HepG2 (cell line): ENCODE results near the gene RBM28. TPM values are rescaled to one million over a fixed set of nuclear protein-coding genes. Genes with fewer than 3 reads are reported as not detected.

ENCODE experiments used
- AHDC1 ChIP-seq: sonication (generic); formaldehyde crosslinking; IDR thresholded peaks from 2 replicates; pipeline ENCODE4 v1.5.1; 2020; ENCODE audit warnings: mild to moderate bottlenecking, missing genetic modification reagents, borderline replicate concordance
- BCL6 ChIP-seq: IDR thresholded peaks from 2 replicates; pipeline ENCODE4 v1.6.1; 2016; ENCODE audit warnings: missing genetic modification reagents, missing compliant biosample characterization
- HOXD1 ChIP-seq: sonication (generic); formaldehyde crosslinking; IDR thresholded peaks from 2 replicates; pipeline ENCODE4 v1.5.0; 2020; ENCODE audit warnings: missing genetic modification reagents
- MED1 ChIP-seq: sonication (generic); formaldehyde crosslinking; IDR thresholded peaks from 2 replicates; pipeline ENCODE4 v1.4.0; 2020; ENCODE audit warnings: missing genetic modification reagents
- MLLT10 ChIP-seq: sonication (generic); formaldehyde crosslinking; IDR thresholded peaks from 2 replicates; pipeline ENCODE4 v1.4.0; 2020; ENCODE audit warnings: missing genetic modification reagents
- PAXIP1 ChIP-seq: sonication (generic); formaldehyde crosslinking; conservative IDR thresholded peaks from 2 replicates; pipeline ENCODE4 v1.4.0; 2020; ENCODE audit warnings: mild to moderate bottlenecking, missing genetic modification reagents, moderate library complexity
- RFX5 ChIP-seq: IDR thresholded peaks from 2 replicates; pipeline ENCODE4 v1.6.1; 2011; ENCODE audit warnings: low read depth, low read length, improper control_type of control experiment
- SKIL ChIP-seq: sonication (generic); formaldehyde crosslinking; IDR thresholded peaks from 2 replicates; pipeline ENCODE4 v1.8.0; 2022; ENCODE audit warnings: missing genetic modification reagents, mild to moderate bottlenecking, moderate library complexity, borderline replicate concordance
- TEAD3 ChIP-seq: optimal IDR thresholded peaks from 2 replicates; pipeline ENCODE3; 2016; ENCODE audit warnings: borderline replicate concordance
- polyA plus RNA-seq, 8 experiments: library from polyadenylated mRNA; depleted of rRNA in 3 of 8; stranded (reverse) in 7 of 8; unstranded in 1 of 8; fragments of >200 nt; fragmentation: Illumina TruSeq in 4 of 8; extraction: Trizol in 4 of 8; gene quantifications; 2 replicates each; pipeline versions ENCODE4 v1.2.1 to v1.2.3, GENCODE V29; 2011 to 2016; ENCODE audit warnings: low read depth in 4 of 8, missing spikeins in 1 of 8, mixed read lengths in 1 of 8; ENCODE audit not compliant: insufficient read depth in 1 of 8
- total RNA-seq, 5 experiments: library from RNA; depleted of rRNA; stranded (reverse); fragments of >200 nt; fragmentation: Illumina TruSeq; extraction: Trizol; gene quantifications; 2 replicates each; pipeline ENCODE4 v1.2.3, GENCODE V29; 2016; ENCODE audit warnings: low read depth in 1 of 5
- TF ChIP-seq, protein P1 (sequence below): sonication (generic); formaldehyde crosslinking; IDR thresholded peaks from 2 replicates; pipeline ENCODE4 v1.5.1; 2020; ENCODE audit warnings: mild to moderate bottlenecking, missing genetic modification reagents

Gene RBM28
- total and polyA plus RNA-seq, 2 of the 13 experiments (the other 11 are each of a cell fraction or from before 2014, with no cell fraction given): 20.5 to 49.0 TPM

DNA sequence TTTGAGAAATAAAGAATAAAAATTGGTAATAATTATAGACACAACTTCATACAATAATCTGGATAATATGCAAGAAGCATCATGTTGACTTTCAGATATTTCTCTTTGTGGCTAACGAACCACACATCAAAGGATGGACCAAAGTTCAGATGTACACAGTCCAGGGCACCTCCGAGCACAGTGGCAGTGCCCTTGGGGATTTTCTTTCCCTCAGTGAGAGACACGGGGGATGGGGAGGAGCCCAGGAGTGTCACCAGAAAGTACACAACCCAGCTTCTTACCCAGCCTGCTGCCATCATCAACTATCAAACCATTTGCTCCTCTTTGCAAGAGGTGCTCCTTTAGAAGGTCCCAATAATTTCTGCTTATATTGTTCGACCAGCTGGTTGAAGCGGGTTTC is 33.2 kb downstream of the RBM28 start (continued):
- TF ChIP-seq AHDC1 (peak; percentile 92), PAXIP1 (peak; percentile 90), BCL6 (CRISPR knock-in tag) (peak; percentile 81), SKIL (CRISPR knock-in tag) (no peak), RFX5 (no peak), HOXD1 (CRISPR knock-in tag) (no peak), MED1 (peak; percentile 73), TEAD3 (peak; percentile 60), MLLT10 (CRISPR knock-in tag) (no peak)
- TF ChIP-seq, protein P1, sequence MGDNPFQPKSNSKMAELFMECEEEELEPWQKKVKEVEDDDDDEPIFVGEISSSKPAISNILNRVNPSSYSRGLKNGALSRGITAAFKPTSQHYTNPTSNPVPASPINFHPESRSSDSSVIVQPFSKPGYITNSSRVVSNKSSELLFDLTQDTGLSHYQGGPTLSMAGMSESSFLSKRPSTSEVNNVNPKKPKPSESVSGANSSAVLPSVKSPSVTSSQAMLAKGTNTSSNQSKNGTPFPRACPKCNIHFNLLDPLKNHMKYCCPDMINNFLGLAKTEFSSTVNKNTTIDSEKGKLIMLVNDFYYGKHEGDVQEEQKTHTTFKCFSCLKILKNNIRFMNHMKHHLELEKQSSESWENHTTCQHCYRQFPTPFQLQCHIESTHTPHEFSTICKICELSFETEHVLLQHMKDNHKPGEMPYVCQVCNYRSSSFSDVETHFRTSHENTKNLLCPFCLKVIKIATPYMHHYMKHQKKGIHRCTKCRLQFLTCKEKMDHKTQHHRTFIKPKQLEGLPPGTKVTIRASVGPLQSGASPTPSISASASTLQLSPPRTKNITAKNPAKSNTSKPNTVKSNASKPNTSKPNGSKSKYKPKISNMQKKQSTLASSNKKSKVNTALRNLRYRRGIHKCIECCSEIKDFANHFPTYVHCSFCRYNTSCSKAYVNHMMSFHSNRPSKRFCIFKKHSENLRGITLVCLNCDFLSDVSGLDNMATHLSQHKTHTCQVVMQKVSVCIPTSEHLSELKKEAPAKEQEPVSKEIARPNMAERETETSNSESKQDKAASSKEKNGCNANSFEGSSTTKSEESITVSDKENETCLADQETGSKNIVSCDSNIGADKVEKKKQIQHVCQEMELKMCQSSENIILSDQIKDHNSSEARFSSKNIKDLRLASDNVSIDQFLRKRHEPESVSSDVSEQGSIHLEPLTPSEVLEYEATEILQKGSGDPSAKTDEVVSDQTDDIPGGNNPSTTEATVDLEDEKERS (CRISPR knock-in tag): no peak
